ENCODE measurements around the gene TCERG1L. TPM values are rescaled to one million over a fixed set of nuclear protein-coding genes. Genes with fewer than 3 reads are reported as not detected.

The TCERG1L gene
- total RNA-seq, 1 donor from 2014 or later: not detected

- no peaks in the 10 kb centered on the region for H3K4me1 ChIP-seq
- DNase-seq (ENCODE audit: extremely low spot score in 2 of 2): no peak
- no peak overlapping the region for H3K4me3 ChIP-seq
- H3K27ac ChIP-seq: no peak overlapping the region
- no peaks in the 10 kb centered on the region for H3K36me3 ChIP-seq
- TF ChIP-seq POLR2A (IDR thresholded peaks at IDR 0.05) (no peak), CTCF (IDR thresholded peaks at IDR 0.05) (no peak), POLR2AphosphoS5 (IDR thresholded peaks at IDR 0.05; ENCODE audit: insufficient read depth in 1 of 2, low read depth in 1 of 2) (no peak)
- H3K9me3 ChIP-seq: no peaks in the 10 kb centered on the region
- intact Hi-C loops (cut with DNase I): no loop called here
- H3K27me3 ChIP-seq: no peaks in the 10 kb centered on the region
These were observed 77.8 kb downstream of the TCERG1L start for GRCh38 chr10:131233611-131234258.

GRCh38 chr10:131231965-131232541 is 79.5 kb downstream of the TCERG1L start:
- Histone ChIP-seq H3K27me3 (no peaks in the 10 kb centered on the region), H3K4me1 (no peaks in the 10 kb centered on the region), H3K9me3 (no peaks in the 10 kb centered on the region), H3K36me3 (no peaks in the 10 kb centered on the region), H3K27ac (no peak overlapping the region), H3K4me3 (no peak overlapping the region)
- intact Hi-C loops (cut with DNase I): no loop called here
- TF ChIP-seq POLR2AphosphoS5 (IDR thresholded peaks at IDR 0.05; ENCODE audit: insufficient read depth in 1 of 2, low read depth in 1 of 2) (no peak), POLR2A (IDR thresholded peaks at IDR 0.05) (no peak), CTCF (IDR thresholded peaks at IDR 0.05) (no peak)
- DNase-seq (ENCODE audit: extremely low spot score in 2 of 2): no peak

GRCh38 chr10:131231323-131231964 is 80.1 kb downstream of the TCERG1L start:
- Histone ChIP-seq H3K27me3 (no peaks in the 10 kb centered on the region), H3K4me1 (no peaks in the 10 kb centered on the region), H3K36me3 (no peaks in the 10 kb centered on the region), H3K9me3 (no peaks in the 10 kb centered on the region), H3K4me3 (no peak overlapping the region), H3K27ac (no peak overlapping the region)
- intact Hi-C loops (cut with DNase I): no loop called here
- no peak for TF ChIP-seq CTCF (IDR thresholded peaks at IDR 0.05)
- no peak for TF ChIP-seq POLR2AphosphoS5 (IDR thresholded peaks at IDR 0.05; ENCODE audit: insufficient read depth in 1 of 2, low read depth in 1 of 2)
- no peak for TF ChIP-seq POLR2A (IDR thresholded peaks at IDR 0.05)
- DNase-seq (ENCODE audit: extremely low spot score in 2 of 2): no peak

- intact Hi-C loops (cut with DNase I): no loop called here
- no peak for DNase-seq (ENCODE audit: extremely low spot score in 2 of 2)
- H3K27ac ChIP-seq: no peak overlapping the region
- H3K27me3 ChIP-seq: no peaks in the 10 kb centered on the region
- no peaks in the 10 kb centered on the region for H3K4me1 ChIP-seq
- no peaks in the 10 kb centered on the region for H3K9me3 ChIP-seq
- H3K36me3 ChIP-seq: no peaks in the 10 kb centered on the region
- H3K4me3 ChIP-seq: no peak overlapping the region
- TF ChIP-seq CTCF (IDR thresholded peaks at IDR 0.05) (no peak), POLR2AphosphoS5 (IDR thresholded peaks at IDR 0.05; ENCODE audit: insufficient read depth in 1 of 2, low read depth in 1 of 2) (no peak), POLR2A (IDR thresholded peaks at IDR 0.05) (no peak)
These were observed 80.7 kb downstream of the TCERG1L start for GRCh38 chr10:131230641-131231322.
